Liver (tissue), 3 donors: ENCODE data around the gene PEX14.

ENCODE experiments used
- CTCF ChIP-seq: fragments of 150-350 bp; IDR thresholded peaks from 2 replicates; pipeline ENCODE4 v1.5.1; 2017; ENCODE audit warnings: improper control_type of control experiment, low read depth, low read length; ENCODE audit not compliant: missing input control
- GABPA ChIP-seq, 2 donors: IDR thresholded peaks in 1 of 2; conservative IDR thresholded peaks in 1 of 2; 2 replicates each; pipeline ENCODE4 v1.6.1; 2016; ENCODE audit warnings: antibody characterized with exemption in 2 of 2, mild to moderate bottlenecking in 1 of 2, moderate library complexity in 1 of 2
- HNF4A ChIP-seq, 2 donors: conservative IDR thresholded peaks; 2 replicates each; pipeline ENCODE4 v1.6.1; 2016; ENCODE audit warnings: antibody characterized with exemption in 2 of 2, mild to moderate bottlenecking in 2 of 2
- JUND ChIP-seq, 2 donors: IDR thresholded peaks; 2 replicates each; pipeline ENCODE4 v1.6.1; 2016; ENCODE audit warnings: antibody characterized with exemption in 2 of 2
- MAX ChIP-seq: IDR thresholded peaks from 2 replicates; pipeline ENCODE4 v1.6.1; 2016; ENCODE audit warnings: antibody characterized with exemption
- RAD21 ChIP-seq, 2 donors: IDR thresholded peaks; 2 replicates each; pipeline ENCODE4 v1.6.1; 2016; ENCODE audit warnings: antibody characterized with exemption in 2 of 2, mild to moderate bottlenecking in 2 of 2
- REST ChIP-seq: IDR thresholded peaks from 2 replicates; pipeline ENCODE4 v1.6.1; 2016; ENCODE audit warnings: antibody characterized with exemption, mild to moderate bottlenecking
- TAF1 ChIP-seq: conservative IDR thresholded peaks from 2 replicates; pipeline ENCODE4 v1.6.1; 2016; ENCODE audit warnings: antibody characterized with exemption, mild to moderate bottlenecking
- YY1 ChIP-seq: IDR thresholded peaks from 2 replicates; pipeline ENCODE4 v1.6.1; 2016; ENCODE audit warnings: antibody characterized with exemption, mild to moderate bottlenecking
- TF ChIP-seq, protein P1 (sequence below): IDR thresholded peaks from 2 replicates; pipeline ENCODE4 v1.6.1; 2016; ENCODE audit warnings: antibody characterized with exemption
- donor health status: healthy.
- donor health status: healthy.

DNA sequence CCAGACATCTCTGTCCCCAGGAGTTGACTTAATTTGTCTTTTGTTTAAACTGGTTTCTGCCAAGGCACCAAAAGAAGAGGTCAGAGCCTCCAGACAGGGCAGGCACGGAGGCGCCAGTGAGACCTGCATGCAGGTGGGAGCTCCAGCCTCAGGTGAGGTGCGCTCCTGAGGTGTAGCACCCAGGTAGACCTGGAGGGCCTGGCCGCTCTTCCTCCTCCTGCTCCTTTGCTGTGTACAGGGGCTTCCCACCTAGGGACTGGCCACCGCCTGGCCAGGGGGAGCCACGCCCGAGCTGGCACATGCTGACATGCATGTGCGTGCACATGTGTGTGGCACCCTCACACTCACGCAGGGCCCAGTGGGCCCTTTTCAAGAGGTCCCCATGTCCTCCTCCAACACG is 158.7 kb downstream of the PEX14 start:
- TF ChIP-seq CTCF (no peak), MAX (no peak), REST (no peak), GABPA (IDR thresholded peaks at IDR 0.05 in 1 of 2, conservative IDR thresholded peaks at IDR 0.05 in 1 of 2) (no peak), RAD21 (IDR thresholded peaks at IDR 0.05) (no peak), HNF4A (conservative IDR thresholded peaks at IDR 0.05) (no peak), YY1 (no peak), TAF1 (no peak), JUND (IDR thresholded peaks at IDR 0.05) (no peak)
- TF ChIP-seq, protein P1, sequence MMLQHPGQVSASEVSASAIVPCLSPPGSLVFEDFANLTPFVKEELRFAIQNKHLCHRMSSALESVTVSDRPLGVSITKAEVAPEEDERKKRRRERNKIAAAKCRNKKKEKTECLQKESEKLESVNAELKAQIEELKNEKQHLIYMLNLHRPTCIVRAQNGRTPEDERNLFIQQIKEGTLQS = no peak
